HepG2 (cell line): ENCODE data around the gene PSEN2. TPM values are rescaled to one million over a fixed set of nuclear protein-coding genes. Genes with fewer than 3 reads are reported as not detected.

Experiments
- CREM ChIP-seq, 2 experiments: sonication (generic) in 1 of 2; formaldehyde crosslinking in 1 of 2; IDR thresholded peaks; 2 replicates each; pipeline versions ENCODE4 v1.4.0 to v1.6.1; 2016 to 2020; ENCODE audit warnings: antibody characterized with exemption in 1 of 2, mild to moderate bottlenecking in 1 of 2, missing genetic modification reagents in 1 of 2
- DMAP1 ChIP-seq: IDR thresholded peaks from 2 replicates; pipeline ENCODE4 v1.6.1; 2016
- FOXO1 ChIP-seq: sonication (generic); formaldehyde crosslinking; IDR thresholded peaks from 2 replicates; pipeline ENCODE4 v1.4.0; 2020; ENCODE audit warnings: missing genetic modification reagents
- KLF16 ChIP-seq, 2 experiments: sonication (generic) in 1 of 2; formaldehyde crosslinking in 1 of 2; IDR thresholded peaks; 2 replicates each; pipeline versions ENCODE4 v1.6.1 to v1.8.0; 2016 to 2023; ENCODE audit warnings: missing genetic modification reagents in 2 of 2, missing compliant biosample characterization in 1 of 2
- MED1 ChIP-seq: sonication (generic); formaldehyde crosslinking; IDR thresholded peaks from 2 replicates; pipeline ENCODE4 v1.4.0; 2020; ENCODE audit warnings: missing genetic modification reagents
- PCBP1 ChIP-seq: fragments of 200-400 bp; formaldehyde crosslinking; IDR thresholded peaks from 2 replicates; pipeline ENCODE4 v1.6.1; 2017; ENCODE audit warnings: mild to moderate bottlenecking, low read depth, low read length, borderline replicate concordance
- RAD21 ChIP-seq: fragments of 450-650 bp; formaldehyde crosslinking; IDR thresholded peaks from 2 replicates; pipeline ENCODE4 v1.5.0; 2020; ENCODE audit warnings: mild to moderate bottlenecking
- RFX1 ChIP-seq: fragments of 450-650 bp; IDR thresholded peaks from 2 replicates; pipeline ENCODE4 v1.6.1; 2017
- ZBTB20 ChIP-seq: sonication (generic); formaldehyde crosslinking; IDR thresholded peaks from 2 replicates; pipeline ENCODE4 v1.8.1; 2023; ENCODE audit warnings: missing genetic modification reagents, low read depth, mild to moderate bottlenecking, borderline replicate concordance
- ZBTB40 ChIP-seq, 2 experiments: fragments of 450-650 bp in 1 of 2; sonication (generic) in 1 of 2; formaldehyde crosslinking in 1 of 2; IDR thresholded peaks; 2 replicates each; pipeline versions ENCODE4 v1.6.1 to v1.8.0; 2016 to 2022; ENCODE audit warnings: antibody characterized with exemption in 1 of 2, mild to moderate bottlenecking in 1 of 2, missing genetic modification reagents in 1 of 2
- ZFP1 ChIP-seq: IDR thresholded peaks from 2 replicates; pipeline ENCODE4 v1.6.1; 2016
- ZNF205 ChIP-seq: IDR thresholded peaks from 2 replicates; pipeline ENCODE4 v1.6.1; 2018; ENCODE audit warnings: missing biosample characterization, missing genetic modification reagents
- ZNF605 ChIP-seq: sonication (generic); formaldehyde crosslinking; IDR thresholded peaks from 2 replicates; pipeline ENCODE4 v1.8.0; 2022; ENCODE audit warnings: mild to moderate bottlenecking, missing genetic modification reagents
- ZNF776 ChIP-seq: sonication (generic); formaldehyde crosslinking; IDR thresholded peaks from 2 replicates; pipeline ENCODE4 v1.4.0; 2020; ENCODE audit warnings: mild to moderate bottlenecking, missing genetic modification reagents
- ZNF777 ChIP-seq: sonication (generic); formaldehyde crosslinking; IDR thresholded peaks from 2 replicates; pipeline ENCODE4 v1.4.0; 2020; ENCODE audit warnings: missing genetic modification reagents
- ZNF891 ChIP-seq: sonication (generic); formaldehyde crosslinking; IDR thresholded peaks from 2 replicates; pipeline ENCODE4 v1.5.0; 2020; ENCODE audit warnings: mild to moderate bottlenecking, missing genetic modification reagents
- ZSCAN20 ChIP-seq: sonication (generic); formaldehyde crosslinking; IDR thresholded peaks from 2 replicates; pipeline ENCODE4 v1.4.0; 2020; ENCODE audit warnings: missing genetic modification reagents, mild to moderate bottlenecking, borderline replicate concordance
- ZSCAN9 ChIP-seq: IDR thresholded peaks from 2 replicates; pipeline ENCODE4 v1.6.1; 2016; ENCODE audit warnings: borderline replicate concordance
- polyA plus RNA-seq, 8 experiments: library from polyadenylated mRNA; depleted of rRNA in 3 of 8; stranded (reverse) in 7 of 8; unstranded in 1 of 8; fragments of >200 nt; fragmentation: Illumina TruSeq in 4 of 8; extraction: Trizol in 4 of 8; gene quantifications; 2 replicates each; pipeline versions ENCODE4 v1.2.1 to v1.2.3, GENCODE V29; 2011 to 2016; ENCODE audit warnings: low read depth in 4 of 8, missing spikeins in 1 of 8, mixed read lengths in 1 of 8; ENCODE audit not compliant: insufficient read depth in 1 of 8
- total RNA-seq, 5 experiments: library from RNA; depleted of rRNA; stranded (reverse); fragments of >200 nt; fragmentation: Illumina TruSeq; extraction: Trizol; gene quantifications; 2 replicates each; pipeline ENCODE4 v1.2.3, GENCODE V29; 2016; ENCODE audit warnings: low read depth in 1 of 5
- TF ChIP-seq, protein P1 (sequence below): sonication (generic); formaldehyde crosslinking; IDR thresholded peaks from 2 replicates; pipeline ENCODE4 v1.5.0; 2020; ENCODE audit warnings: mild to moderate bottlenecking, low read depth, missing genetic modification reagents, borderline replicate concordance
- TF ChIP-seq, protein P2 (sequence below), 2 experiments: sonication (generic) in 1 of 2; formaldehyde crosslinking in 1 of 2; IDR thresholded peaks; 2 replicates each; pipeline versions ENCODE4 v1.4.0 to v1.6.1; 2018 to 2020; ENCODE audit warnings: missing genetic modification reagents in 2 of 2, borderline replicate concordance in 1 of 2, low read depth in 1 of 2, mild to moderate bottlenecking in 1 of 2, missing biosample characterization in 1 of 2

PSEN2 gene
- total and polyA plus RNA-seq, 2 of the 13 experiments (the other 11 are each of a cell fraction or from before 2014, with no cell fraction given): 5.9 to 13.1 TPM

- TF ChIP-seq ZBTB40 (IDR thresholded peaks at IDR 0.05) (no peak), ZBTB40 (CRISPR knock-in tag; IDR thresholded peaks at IDR 0.05) (peak; percentile 51; the same call in 1 of the 2 replicates), ZNF776 (CRISPR knock-in tag) (no peak), PCBP1 (no peak), KLF16 (CRISPR knock-in tag; IDR thresholded peaks at IDR 0.05) (peak in 1 of 2 experiments; percentile 53; a peak in 1 of 4 replicates), ZSCAN9 (CRISPR knock-in tag) (no peak), FOXO1 (CRISPR knock-in tag) (peak; percentile 91), CREM (IDR thresholded peaks at IDR 0.05) (no peak), CREM (CRISPR knock-in tag; IDR thresholded peaks at IDR 0.05) (no peak), RFX1 (no peak), ZNF891 (CRISPR knock-in tag) (no peak), ZSCAN20 (CRISPR knock-in tag) (no peak), ZBTB20 (CRISPR knock-in tag) (peak; percentile 50; the same call in 1 of the 2 replicates), RAD21 (CRISPR knock-in tag) (no peak), ZNF777 (no peak), ZFP1 (CRISPR knock-in tag) (peak; percentile 32; the same call in 1 of the 2 replicates), ZNF605 (CRISPR knock-in tag) (peak; percentile 74), MED1 (CRISPR knock-in tag) (peak; percentile 84), ZNF205 (CRISPR knock-in tag) (peak; percentile 59; the same call in 1 of the 2 replicates), DMAP1 (no peak; the same call in 1 of the 2 replicates)
- TF ChIP-seq, protein P1, sequence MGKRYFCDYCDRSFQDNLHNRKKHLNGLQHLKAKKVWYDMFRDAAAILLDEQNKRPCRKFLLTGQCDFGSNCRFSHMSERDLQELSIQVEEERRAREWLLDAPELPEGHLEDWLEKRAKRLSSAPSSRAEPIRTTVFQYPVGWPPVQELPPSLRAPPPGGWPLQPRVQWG (CRISPR knock-in tag): no peak
- TF ChIP-seq, protein P2, sequence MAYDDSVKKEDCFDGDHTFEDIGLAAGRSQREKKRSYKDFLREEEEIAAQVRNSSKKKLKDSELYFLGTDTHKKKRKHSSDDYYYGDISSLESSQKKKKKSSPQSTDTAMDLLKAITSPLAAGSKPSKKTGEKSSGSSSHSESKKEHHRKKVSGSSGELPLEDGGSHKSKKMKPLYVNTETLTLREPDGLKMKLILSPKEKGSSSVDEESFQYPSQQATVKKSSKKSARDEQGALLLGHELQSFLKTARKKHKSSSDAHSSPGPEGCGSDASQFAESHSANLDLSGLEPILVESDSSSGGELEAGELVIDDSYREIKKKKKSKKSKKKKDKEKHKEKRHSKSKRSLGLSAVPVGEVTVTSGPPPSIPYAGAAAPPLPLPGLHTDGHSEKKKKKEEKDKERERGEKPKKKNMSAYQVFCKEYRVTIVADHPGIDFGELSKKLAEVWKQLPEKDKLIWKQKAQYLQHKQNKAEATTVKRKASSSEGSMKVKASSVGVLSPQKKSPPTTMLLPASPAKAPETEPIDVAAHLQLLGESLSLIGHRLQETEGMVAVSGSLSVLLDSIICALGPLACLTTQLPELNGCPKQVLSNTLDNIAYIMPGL (CRISPR knock-in tag; IDR thresholded peaks at IDR 0.05; ENCODE audit: borderline replicate concordance in 1 of 2, low read depth in 1 of 2): peak in 1 of 2 experiments; percentile 28; a peak in 1 of 4 replicates
Measured at GRCh38 chr1:226920446-226920894, 50.1 kb downstream of the PSEN2 start (continued).
